Mononuclear cell (primary cell): ENCODE results near the gene CTNNBIP1. TPM values are rescaled to one million over a fixed set of nuclear protein-coding genes. Genes with fewer than 3 reads are reported as not detected.
"Not testable (repeated sequence)": the region's sequence is repeated elsewhere in the genome, so short reads cannot be mapped to it uniquely, and the experiment has no call there.

ENCODE experiments used
- H3K27me3 ChIP-seq: 2 replicates; pipeline ENCODE4 v1.6.0; 2011; ENCODE audit warnings: low read length, control low read depth; ENCODE audit not compliant: insufficient read depth
- H3K4me1 ChIP-seq: 2 replicates; pipeline ENCODE4 v1.5.1; 2011; ENCODE audit warnings: mild to moderate bottlenecking, low read length, control low read depth; ENCODE audit not compliant: insufficient read depth
- H3K4me3 ChIP-seq: 2 replicates; pipeline ENCODE4 v1.5.1; 2011; ENCODE audit warnings: mild to moderate bottlenecking, low read length, moderate library complexity
- H3K9me3 ChIP-seq: 2 replicates; pipeline ENCODE4 v1.5.1; 2011; ENCODE audit warnings: low read depth, mild to moderate bottlenecking, control low read depth, low read length
- total RNA-seq: library from RNA; depleted of rRNA; stranded (reverse); fragments of >200 nt; gene quantifications from one replicate; pipeline ENCODE4 v1.2.3, GENCODE V29; 2012

The CTNNBIP1 gene
- total RNA-seq, 1 donor = 13.6 TPM

GRCh38 chr1:9805972-9806371 is 104.1 kb downstream of the CTNNBIP1 start:
- H3K27me3 ChIP-seq, H3K9me3 ChIP-seq, H3K4me3 ChIP-seq: not testable (repeated sequence)
- H3K4me1 ChIP-seq = peaks cover 12% of the 10 kb centered on the region

- Histone ChIP-seq H3K27me3 (no peaks in the 10 kb centered on the region), H3K9me3 (no peaks in the 10 kb centered on the region), H3K4me3 (no peak overlapping the region), H3K4me1 (peaks cover 12% of the 10 kb centered on the region)
Observed at GRCh38 chr1:9805006-9805508, 105.0 kb downstream of the CTNNBIP1 start.

GRCh38 chr1:9803003-9803918 is 106.8 kb downstream of the CTNNBIP1 start:
- peaks cover 26% of the 10 kb centered on the region for H3K4me1 ChIP-seq
- H3K4me3 ChIP-seq, H3K9me3 ChIP-seq, H3K27me3 ChIP-seq: not testable (repeated sequence)

- no peaks in the 10 kb centered on the region for H3K9me3 ChIP-seq
- H3K27me3 ChIP-seq = no peaks in the 10 kb centered on the region
- H3K4me3 ChIP-seq = no peak overlapping the region
- peaks cover 28% of the 10 kb centered on the region for H3K4me1 ChIP-seq
Observed at GRCh38 chr1:9801909-9802308, 108.2 kb downstream of the CTNNBIP1 start.

Other genes starting within 250 kb of the CTNNBIP1 start
- 42.9 TPM for gene CLSTN1, start 86.3 kb downstream of the CTNNBIP1 start, total RNA-seq
- 28.1 TPM for gene LZIC, start 33.1 kb upstream of the CTNNBIP1 start, total RNA-seq
- 1.7 TPM for gene NMNAT1, start 33.2 kb upstream of the CTNNBIP1 start, total RNA-seq
- gene RBP7, start 87.0 kb upstream of the CTNNBIP1 start, total RNA-seq = 19.1 TPM
- 26.7 TPM for gene UBE4B, start 122.7 kb upstream of the CTNNBIP1 start, total RNA-seq